Neural progenitor cell (in vitro differentiated cells): Measurements from ENCODE around the gene ARMC3. TPM values are rescaled to one million over a fixed set of nuclear protein-coding genes. Genes with fewer than 3 reads are reported as not detected.

Experiments used
- DNase-seq: peaks from one replicate; pipeline ENCODE4 v3.0.0-alpha.2; 2016; ENCODE audit warnings: low spot score
- H2AFZ ChIP-seq: fragments of 200-600 bp; sonication (generic); replicated peaks from 2 replicates; pipeline ENCODE4 v1.6.1; 2016; ENCODE audit warnings: antibody characterized with exemption
- H3F3A ChIP-seq: fragments of 200-600 bp; sonication (generic); 2 replicates; pipeline ENCODE4 v1.6.1; 2016; ENCODE audit warnings: antibody characterized with exemption, low read depth
- H3K27ac ChIP-seq: fragments of 200-600 bp; sonication (generic); 2 replicates; pipeline ENCODE4 v1.5.1; 2016; ENCODE audit warnings: mild to moderate bottlenecking
- H3K27me3 ChIP-seq: fragments of 200-600 bp; sonication (generic); 2 replicates; pipeline ENCODE4 v1.6.1; 2016; ENCODE audit warnings: mild to moderate bottlenecking, moderate library complexity
- H3K36me3 ChIP-seq: fragments of 200-600 bp; sonication (generic); 2 replicates; pipeline ENCODE4 v1.5.1; 2016
- H3K4me1 ChIP-seq: fragments of 200-600 bp; sonication (generic); 2 replicates; pipeline ENCODE4 v1.6.1; 2016; ENCODE audit warnings: mixed run types
- H3K4me2 ChIP-seq: fragments of 200-600 bp; sonication (generic); 2 replicates; pipeline ENCODE4 v1.6.1; 2016
- H3K4me3 ChIP-seq: fragments of 200-600 bp; sonication (generic); 2 replicates; pipeline ENCODE4 v1.5.1; 2016
- H3K79me2 ChIP-seq: fragments of 200-600 bp; sonication (generic); 2 replicates; pipeline ENCODE4 v1.6.1; 2016; ENCODE audit warnings: low read depth
- H3K9ac ChIP-seq: fragments of 200-600 bp; sonication (generic); 2 replicates; pipeline ENCODE4 v1.6.1; 2016
- H3K9me3 ChIP-seq: fragments of 200-600 bp; sonication (generic); 2 replicates; pipeline ENCODE4 v1.5.1; 2016; ENCODE audit warnings: low read depth
- H4K20me1 ChIP-seq: fragments of 200-600 bp; sonication (generic); 2 replicates; pipeline ENCODE4 v1.6.1; 2016; ENCODE audit warnings: low read depth
- H3K27ac Mint-ChIP-seq: 3 replicates; pipeline ENCODE4 v1.8.0; 2021; ENCODE audit warnings: mixed read lengths
- H3K27me3 Mint-ChIP-seq: 2 replicates; pipeline ENCODE4 v1.8.0; 2022; ENCODE audit warnings: low read depth, mild to moderate bottlenecking, inconsistent platforms, moderate library complexity, mixed read lengths; ENCODE audit not compliant: insufficient read depth
- H3K36me3 Mint-ChIP-seq: 3 replicates; pipeline ENCODE4 v1.8.0; 2021; ENCODE audit warnings: mixed read lengths
- H3K4me1 Mint-ChIP-seq: 3 replicates; pipeline ENCODE4 v1.8.0; 2021; ENCODE audit warnings: mixed read lengths
- H3K4me3 Mint-ChIP-seq: 3 replicates; pipeline ENCODE4 v1.8.0; 2021; ENCODE audit warnings: mild to moderate bottlenecking, moderate library complexity, mixed read lengths
- H3K9me3 Mint-ChIP-seq: 3 replicates; pipeline ENCODE4 v1.8.0; 2020; ENCODE audit warnings: mixed read lengths
- EZH2 ChIP-seq: fragments of 200-600 bp; sonication (generic); IDR thresholded peaks from 2 replicates; pipeline ENCODE4 v1.6.1; 2017; ENCODE audit warnings: antibody characterized with exemption, mild to moderate bottlenecking, moderate library complexity
- EZH2phosphoT487 ChIP-seq: fragments of 200-600 bp; sonication (generic); IDR thresholded peaks from 2 replicates; pipeline ENCODE4 v1.6.1; 2017; ENCODE audit warnings: antibody characterized with exemption
- total RNA-seq: library from RNA; depleted of rRNA; stranded (reverse); fragments of >200 nt; gene quantifications from 2 replicates; pipeline ENCODE4 v1.2.3, GENCODE V29; 2015; ENCODE audit warnings: low replicate concordance
- TF ChIP-seq, protein P1 (sequence below): fragments of 200-600 bp; sonication (generic); IDR thresholded peaks from 2 replicates; pipeline ENCODE4 v1.5.1; 2017; ENCODE audit warnings: antibody characterized with exemption, mild to moderate bottlenecking

ARMC3 gene
- total RNA-seq, 1 donor from 2014 or later: 14.6 TPM

- H3K4me2 ChIP-seq: no peak overlapping the region
- H3K4me3 ChIP-seq: no peak overlapping the region
- H3K4me1 ChIP-seq: peaks cover 13% of the 10 kb centered on the region
- H4K20me1 ChIP-seq: no peaks in the 10 kb centered on the region
- no peak overlapping the region for H3K27ac Mint-ChIP-seq
- H3K4me1 Mint-ChIP-seq: peaks cover 2% of the 10 kb centered on the region
- H3K9me3 Mint-ChIP-seq: peaks cover 18% of the 10 kb centered on the region
- no peak overlapping the region for H3K4me3 Mint-ChIP-seq
- DNase-seq: no peak
- no peak overlapping the region for H3K27ac ChIP-seq
- no peak overlapping the region for H3K9ac ChIP-seq
- no peaks in the 10 kb centered on the region for H3K9me3 ChIP-seq
- no peak for TF ChIP-seq EZH2
- no peak for TF ChIP-seq EZH2phosphoT487
- TF ChIP-seq, protein P1, sequence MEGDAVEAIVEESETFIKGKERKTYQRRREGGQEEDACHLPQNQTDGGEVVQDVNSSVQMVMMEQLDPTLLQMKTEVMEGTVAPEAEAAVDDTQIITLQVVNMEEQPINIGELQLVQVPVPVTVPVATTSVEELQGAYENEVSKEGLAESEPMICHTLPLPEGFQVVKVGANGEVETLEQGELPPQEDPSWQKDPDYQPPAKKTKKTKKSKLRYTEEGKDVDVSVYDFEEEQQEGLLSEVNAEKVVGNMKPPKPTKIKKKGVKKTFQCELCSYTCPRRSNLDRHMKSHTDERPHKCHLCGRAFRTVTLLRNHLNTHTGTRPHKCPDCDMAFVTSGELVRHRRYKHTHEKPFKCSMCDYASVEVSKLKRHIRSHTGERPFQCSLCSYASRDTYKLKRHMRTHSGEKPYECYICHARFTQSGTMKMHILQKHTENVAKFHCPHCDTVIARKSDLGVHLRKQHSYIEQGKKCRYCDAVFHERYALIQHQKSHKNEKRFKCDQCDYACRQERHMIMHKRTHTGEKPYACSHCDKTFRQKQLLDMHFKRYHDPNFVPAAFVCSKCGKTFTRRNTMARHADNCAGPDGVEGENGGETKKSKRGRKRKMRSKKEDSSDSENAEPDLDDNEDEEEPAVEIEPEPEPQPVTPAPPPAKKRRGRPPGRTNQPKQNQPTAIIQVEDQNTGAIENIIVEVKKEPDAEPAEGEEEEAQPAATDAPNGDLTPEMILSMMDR: no peak
- no peaks in the 10 kb centered on the region for H3K36me3 Mint-ChIP-seq
- H3K27me3 Mint-ChIP-seq: peaks cover 3% of the 10 kb centered on the region
- H2AFZ ChIP-seq: peak overlapping the region; percentile 72
- H3K36me3 ChIP-seq: no peaks in the 10 kb centered on the region
- H3K79me2 ChIP-seq: no peaks in the 10 kb centered on the region
- H3K27me3 ChIP-seq: no peaks in the 10 kb centered on the region
- H3F3A ChIP-seq: no peaks in the 10 kb centered on the region
These were observed 33.1 kb upstream of the ARMC3 start for GRCh38 chr10:22894714-22895113.

DNA sequence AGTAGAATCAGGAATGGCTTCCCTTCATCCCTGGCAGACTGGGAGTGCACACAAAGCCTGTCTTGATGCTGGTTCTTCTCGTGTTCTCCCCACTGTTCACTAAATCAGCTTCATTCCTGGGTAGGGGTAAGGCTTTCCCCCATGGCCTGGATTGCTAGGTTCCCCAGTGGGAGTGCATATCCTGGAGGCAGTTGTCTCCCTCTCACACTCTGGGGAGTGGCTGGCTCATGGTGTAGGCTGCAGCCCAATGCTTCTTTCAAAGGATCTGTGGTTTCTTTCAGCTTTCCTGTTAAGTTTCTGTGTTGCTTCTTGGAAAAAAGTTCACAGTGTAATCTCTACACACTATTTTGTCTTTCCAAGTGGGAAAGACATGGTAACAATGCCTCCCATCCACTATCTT, 32.6 kb upstream of the ARMC3 start:
- Mint-ChIP-seq H3K9me3 (peaks cover 21% of the 10 kb centered on the region), H3K4me1 (peaks cover 2% of the 10 kb centered on the region), H3K27ac (no peak overlapping the region), H3K36me3 (no peaks in the 10 kb centered on the region), H3K27me3 (peaks cover 3% of the 10 kb centered on the region), H3K4me3 (no peak overlapping the region)
- H3K27me3 ChIP-seq: no peaks in the 10 kb centered on the region
- H3K9me3 ChIP-seq: no peaks in the 10 kb centered on the region
- H3F3A ChIP-seq: no peaks in the 10 kb centered on the region
- H3K4me3 ChIP-seq: no peak overlapping the region
- no peaks in the 10 kb centered on the region for H3K36me3 ChIP-seq
- peaks cover 13% of the 10 kb centered on the region for H3K4me1 ChIP-seq
- no peak overlapping the region for H3K4me2 ChIP-seq
- TF ChIP-seq EZH2phosphoT487 (no peak), EZH2 (no peak)
- TF ChIP-seq, protein P1: no peak
- no peaks in the 10 kb centered on the region for H4K20me1 ChIP-seq
- H3K79me2 ChIP-seq: no peaks in the 10 kb centered on the region
- peak overlapping the region; percentile 72 for H2AFZ ChIP-seq
- H3K27ac ChIP-seq: no peak overlapping the region
- H3K9ac ChIP-seq: no peak overlapping the region
- DNase-seq: no peak

- Histone ChIP-seq H3K79me2 (no peaks in the 10 kb centered on the region), H3K36me3 (no peaks in the 10 kb centered on the region), H3K9me3 (peaks cover 5% of the 10 kb centered on the region), H3K4me1 (peaks cover 13% of the 10 kb centered on the region), H3K4me2 (peak overlapping the region; percentile 0), H3K27ac (peak overlapping the region; percentile 35), H4K20me1 (no peaks in the 10 kb centered on the region), H3K27me3 (no peaks in the 10 kb centered on the region), H3F3A (no peaks in the 10 kb centered on the region), H3K9ac (no peak overlapping the region), H2AFZ (no peak overlapping the region), H3K4me3 (no peak overlapping the region)
- DNase-seq: no peak
- Mint-ChIP-seq H3K4me3 (no peak overlapping the region), H3K27me3 (peaks cover 3% of the 10 kb centered on the region), H3K36me3 (no peaks in the 10 kb centered on the region), H3K4me1 (peaks cover 2% of the 10 kb centered on the region), H3K27ac (no peak overlapping the region), H3K9me3 (peaks cover 10% of the 10 kb centered on the region)
- TF ChIP-seq, protein P1: no peak
- no peak for TF ChIP-seq EZH2phosphoT487
- no peak for TF ChIP-seq EZH2
These were observed 30.5 kb upstream of the ARMC3 start for GRCh38 chr10:22897371-22897770.
